HepG2 (cell line): ENCODE data around the gene PCDHGB2. TPM values are rescaled to one million over a fixed set of nuclear protein-coding genes. Genes with fewer than 3 reads are reported as not detected.
A peak's percentile ranks its signal among the peaks of the same experiment; 100 is the strongest.

Experiments used
- ATAC-seq: fragments of 200-7000 bp; cut with Tn5 transposase; 3 replicates; pipeline ENCODE4 v1.9.1; 2020; ENCODE audit warnings: mild to moderate bottlenecking, moderate library complexity
- BruUV-seq: library from RNA; stranded (reverse); fragments of 400-500 nt; replicated peaks from 2 replicates; lab custom pipeline; 2021; lab: Mats Ljungman, UMichigan
- CTCF ChIA-PET: fragments of 300-600 bp; formaldehyde crosslinking; extraction: SDS; loops from one replicate; lab custom pipeline; 2021; ENCODE audit warnings: low total read pairs, inconsistent platforms, low intra/inter-chr PET ratio; lab: Yijun Ruan, JAX
- POLR2A ChIA-PET: fragments of 350-600 bp; sonication (Branson Sonifier 250); formaldehyde crosslinking; loops from one replicate; lab custom pipeline; 2020; ENCODE audit warnings: antibody characterized with exemption, inconsistent platforms; lab: Yijun Ruan, JAX
- DNase-seq: peaks from one replicate; pipeline ENCODE4 v3.0.0-alpha.2; 2015; ENCODE audit warnings: low spot score
- FAIRE-seq: peaks from 3 replicates; lab custom pipeline; 2011; peaks lifted over from hg19 to GRCh38; lab: Jason Lieb, UNC
- H2AFZ ChIP-seq: one replicate; pipeline ENCODE4 v1.6.1; 2011; ENCODE audit warnings: low read length, inconsistent platforms
- H3K27ac ChIP-seq: fragments of 300-600 bp; 3 replicates; pipeline ENCODE4 v1.8.0; 2011; ENCODE audit warnings: mixed run types, mild to moderate bottlenecking, mixed read lengths, low read length, inconsistent platforms; ENCODE audit not compliant: insufficient read depth; ENCODE audit errors: extremely low read length
- H3K27me3 ChIP-seq, 2 experiments: fragments of 200-600 bp in 1 of 2; 2 replicates in 1 of 2; 3 replicates in 1 of 2; pipeline versions ENCODE4 v1.6.0 to v1.8.0; 2011; ENCODE audit warnings: low read length in 2 of 2, mild to moderate bottlenecking in 2 of 2, moderate library complexity in 2 of 2, inconsistent platforms in 1 of 2; ENCODE audit not compliant: insufficient read depth in 2 of 2, control insufficient read depth in 1 of 2
- H3K36me3 ChIP-seq, 2 experiments: fragments of 200-600 bp in 1 of 2; replicated peaks in 1 of 2; 2 replicates in 1 of 2; 3 replicates in 1 of 2; pipeline versions ENCODE4 v1.5.1 to v1.8.0; 2011; ENCODE audit warnings: low read length in 2 of 2, inconsistent platforms in 1 of 2; ENCODE audit not compliant: insufficient read depth in 2 of 2, control insufficient read depth in 1 of 2
- H3K4me1 ChIP-seq: 2 replicates; pipeline ENCODE4 v1.5.1; 2012; ENCODE audit warnings: low read length, inconsistent platforms; ENCODE audit not compliant: insufficient read depth
- H3K4me2 ChIP-seq: 2 replicates; pipeline ENCODE4 v1.6.0; 2011; ENCODE audit warnings: low read depth, low read length, inconsistent platforms
- H3K4me3 ChIP-seq, 3 experiments: fragments of 200-600 bp in 1 of 3; sonication (generic), shearing (Covaris generic) in 1 of 3; replicated peaks in 1 of 3; 2 replicates each; pipeline ENCODE4 v1.5.1; 2011 to 2016; ENCODE audit warnings: low read length in 3 of 3, inconsistent platforms in 2 of 3, low read depth in 2 of 3, mild to moderate bottlenecking in 2 of 3, control low read depth in 1 of 3, mixed read lengths in 1 of 3; ENCODE audit not compliant: insufficient read depth in 1 of 3
- H3K79me2 ChIP-seq: one replicate; pipeline ENCODE4 v1.6.1; 2011; ENCODE audit warnings: low read length, inconsistent platforms; ENCODE audit not compliant: insufficient read depth
- H3K9ac ChIP-seq: 2 replicates; pipeline ENCODE4 v1.6.0; 2011; ENCODE audit warnings: mild to moderate bottlenecking, low read depth, low read length, inconsistent platforms; ENCODE audit not compliant: insufficient read depth
- H3K9me3 ChIP-seq: 2 replicates; pipeline ENCODE4 v1.5.1; 2012; ENCODE audit warnings: mild to moderate bottlenecking, low read length
- H4K20me1 ChIP-seq: 2 replicates; pipeline ENCODE4 v1.6.0; 2011; ENCODE audit warnings: inconsistent platforms, mild to moderate bottlenecking, low read length, moderate library complexity; ENCODE audit not compliant: insufficient read depth
- DNMT1 ChIP-seq: sonication (generic); formaldehyde crosslinking; IDR thresholded peaks from 2 replicates; pipeline ENCODE4 v1.5.1; 2020; ENCODE audit warnings: mild to moderate bottlenecking, missing genetic modification reagents
- EP300 ChIP-seq, 3 experiments: sonication (generic) in 1 of 3; formaldehyde crosslinking in 1 of 3; IDR thresholded peaks; 2 replicates each; pipeline versions ENCODE4 v1.5.1 to v1.6.1; 2011 to 2020; ENCODE audit warnings: low read depth in 2 of 3, low read length in 2 of 3, borderline replicate concordance in 1 of 3, improper control_type of control experiment in 1 of 3, mild to moderate bottlenecking in 1 of 3, missing genetic modification reagents in 1 of 3, moderate library complexity in 1 of 3
- ZNF274 ChIP-seq: sonication (generic); formaldehyde crosslinking; IDR thresholded peaks from 2 replicates; pipeline ENCODE4 v1.5.1; 2020; ENCODE audit warnings: mild to moderate bottlenecking, missing genetic modification reagents
- WGBS: methylation state at CpG from one replicate; pipeline ENCODE4 v1.1.6; 2017; ENCODE audit warnings: low lambda C conversion rate; 5-methylcytosine and 5-hydroxymethylcytosine counted together
- in situ Hi-C: cut with HindIII; loops from 2 replicates; pipeline ENCODE4 v1.10.0; 2017; ENCODE audit warnings: low pct_unique_long_range_greater_than_20kb; ENCODE audit not compliant: extremely low pct_ligation_motif_present
- intact Hi-C: fragments of 100-400 bp; cut with micrococcal nuclease; formaldehyde crosslinking; loops from one replicate; pipeline ENCODE4 v1.10.0; 2022; ENCODE audit not compliant: unreplicated experiment
- polyA plus RNA-seq, 8 experiments: library from polyadenylated mRNA; depleted of rRNA in 3 of 8; stranded (reverse) in 7 of 8; unstranded in 1 of 8; fragments of >200 nt; fragmentation: Illumina TruSeq in 4 of 8; extraction: Trizol in 4 of 8; gene quantifications; 2 replicates each; pipeline versions ENCODE4 v1.2.1 to v1.2.3, GENCODE V29; 2011 to 2016; ENCODE audit warnings: low read depth in 4 of 8, missing spikeins in 1 of 8, mixed read lengths in 1 of 8; ENCODE audit not compliant: insufficient read depth in 1 of 8
- total RNA-seq, 5 experiments: library from RNA; depleted of rRNA; stranded (reverse); fragments of >200 nt; fragmentation: Illumina TruSeq; extraction: Trizol; gene quantifications; 2 replicates each; pipeline ENCODE4 v1.2.3, GENCODE V29; 2016; ENCODE audit warnings: low read depth in 1 of 5
- TF ChIP-seq, protein P1 (sequence below): sonication (generic); formaldehyde crosslinking; IDR thresholded peaks from 2 replicates; pipeline ENCODE4 v1.5.0; 2020; ENCODE audit warnings: mild to moderate bottlenecking, missing genetic modification reagents
- TF ChIP-seq, protein P2 (sequence below): sonication (generic); formaldehyde crosslinking; IDR thresholded peaks from 2 replicates; pipeline ENCODE4 v1.4.0; 2020; ENCODE audit warnings: missing genetic modification reagents
- TF ChIP-seq, protein P3 (sequence below): sonication (generic); formaldehyde crosslinking; IDR thresholded peaks from 2 replicates; pipeline ENCODE4 v1.4.0; 2020; ENCODE audit warnings: missing genetic modification reagents

The PCDHGB2 gene
- total and polyA plus RNA-seq, 2 of the 13 experiments (the other 11 are each of a cell fraction or from before 2014, with no cell fraction given): 0.64 to 0.82 TPM

DNA sequence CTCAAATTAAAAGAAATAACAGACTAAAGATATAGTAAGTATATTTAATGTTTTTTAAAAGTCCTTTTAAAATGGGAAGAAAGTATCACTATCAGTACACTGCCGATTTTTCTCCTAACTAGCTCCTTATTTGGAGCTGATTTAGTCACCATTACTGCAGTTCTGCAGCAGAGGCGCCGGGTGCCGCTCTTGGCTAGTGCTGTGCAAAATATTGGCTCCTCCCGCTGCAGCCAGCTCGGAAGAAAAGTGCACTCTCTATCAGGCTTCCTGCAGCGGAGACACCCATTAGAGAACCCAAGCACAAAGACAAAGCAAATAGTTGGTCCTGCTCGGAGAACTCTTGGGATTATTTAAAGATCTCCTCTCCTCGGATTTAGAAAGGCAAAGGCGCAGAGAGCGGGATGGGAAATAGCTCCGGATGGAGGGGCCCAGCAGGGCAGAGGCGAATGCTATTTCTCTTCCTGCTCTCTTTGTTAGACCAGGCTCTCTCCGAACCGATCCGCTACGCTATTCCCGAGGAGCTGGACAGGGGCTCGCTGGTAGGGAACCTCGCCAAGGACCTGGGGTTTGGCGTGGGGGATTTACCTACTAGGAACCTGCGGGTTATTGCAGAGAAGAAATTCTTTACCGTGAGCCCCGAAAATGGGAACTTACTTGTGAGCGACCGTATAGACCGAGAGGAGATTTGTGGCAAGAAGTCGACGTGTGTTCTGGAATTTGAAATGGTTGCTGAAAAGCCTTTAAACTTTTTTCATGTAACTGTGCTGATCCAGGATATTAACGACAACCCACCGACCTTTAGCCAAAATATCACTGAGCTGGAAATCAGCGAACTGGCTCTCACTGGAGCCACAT, 10.4 kb downstream of the PCDHGB2 start, which contains the start of gene PCDHGB3 (continued):
- TF ChIP-seq, protein P1, sequence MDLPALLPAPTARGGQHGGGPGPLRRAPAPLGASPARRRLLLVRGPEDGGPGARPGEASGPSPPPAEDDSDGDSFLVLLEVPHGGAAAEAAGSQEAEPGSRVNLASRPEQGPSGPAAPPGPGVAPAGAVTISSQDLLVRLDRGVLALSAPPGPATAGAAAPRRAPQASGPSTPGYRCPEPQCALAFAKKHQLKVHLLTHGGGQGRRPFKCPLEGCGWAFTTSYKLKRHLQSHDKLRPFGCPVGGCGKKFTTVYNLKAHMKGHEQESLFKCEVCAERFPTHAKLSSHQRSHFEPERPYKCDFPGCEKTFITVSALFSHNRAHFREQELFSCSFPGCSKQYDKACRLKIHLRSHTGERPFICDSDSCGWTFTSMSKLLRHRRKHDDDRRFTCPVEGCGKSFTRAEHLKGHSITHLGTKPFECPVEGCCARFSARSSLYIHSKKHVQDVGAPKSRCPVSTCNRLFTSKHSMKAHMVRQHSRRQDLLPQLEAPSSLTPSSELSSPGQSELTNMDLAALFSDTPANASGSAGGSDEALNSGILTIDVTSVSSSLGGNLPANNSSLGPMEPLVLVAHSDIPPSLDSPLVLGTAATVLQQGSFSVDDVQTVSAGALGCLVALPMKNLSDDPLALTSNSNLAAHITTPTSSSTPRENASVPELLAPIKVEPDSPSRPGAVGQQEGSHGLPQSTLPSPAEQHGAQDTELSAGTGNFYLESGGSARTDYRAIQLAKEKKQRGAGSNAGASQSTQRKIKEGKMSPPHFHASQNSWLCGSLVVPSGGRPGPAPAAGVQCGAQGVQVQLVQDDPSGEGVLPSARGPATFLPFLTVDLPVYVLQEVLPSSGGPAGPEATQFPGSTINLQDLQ (CRISPR knock-in tag): no peak
- TF ChIP-seq ZNF274 (CRISPR knock-in tag) (no peak), EP300 (IDR thresholded peaks at IDR 0.05; ENCODE audit: low read depth in 2 of 2, low read length in 2 of 2) (no peak), EP300 (CRISPR knock-in tag; IDR thresholded peaks at IDR 0.05; ENCODE audit: borderline replicate concordance) (no peak)
- TF ChIP-seq, protein P2, sequence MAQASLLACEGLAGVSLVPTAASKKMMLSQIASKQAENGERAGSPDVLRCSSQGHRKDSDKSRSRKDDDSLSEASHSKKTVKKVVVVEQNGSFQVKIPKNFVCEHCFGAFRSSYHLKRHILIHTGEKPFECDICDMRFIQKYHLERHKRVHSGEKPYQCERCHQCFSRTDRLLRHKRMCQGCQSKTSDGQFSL (CRISPR knock-in tag): no peak

DNA sequence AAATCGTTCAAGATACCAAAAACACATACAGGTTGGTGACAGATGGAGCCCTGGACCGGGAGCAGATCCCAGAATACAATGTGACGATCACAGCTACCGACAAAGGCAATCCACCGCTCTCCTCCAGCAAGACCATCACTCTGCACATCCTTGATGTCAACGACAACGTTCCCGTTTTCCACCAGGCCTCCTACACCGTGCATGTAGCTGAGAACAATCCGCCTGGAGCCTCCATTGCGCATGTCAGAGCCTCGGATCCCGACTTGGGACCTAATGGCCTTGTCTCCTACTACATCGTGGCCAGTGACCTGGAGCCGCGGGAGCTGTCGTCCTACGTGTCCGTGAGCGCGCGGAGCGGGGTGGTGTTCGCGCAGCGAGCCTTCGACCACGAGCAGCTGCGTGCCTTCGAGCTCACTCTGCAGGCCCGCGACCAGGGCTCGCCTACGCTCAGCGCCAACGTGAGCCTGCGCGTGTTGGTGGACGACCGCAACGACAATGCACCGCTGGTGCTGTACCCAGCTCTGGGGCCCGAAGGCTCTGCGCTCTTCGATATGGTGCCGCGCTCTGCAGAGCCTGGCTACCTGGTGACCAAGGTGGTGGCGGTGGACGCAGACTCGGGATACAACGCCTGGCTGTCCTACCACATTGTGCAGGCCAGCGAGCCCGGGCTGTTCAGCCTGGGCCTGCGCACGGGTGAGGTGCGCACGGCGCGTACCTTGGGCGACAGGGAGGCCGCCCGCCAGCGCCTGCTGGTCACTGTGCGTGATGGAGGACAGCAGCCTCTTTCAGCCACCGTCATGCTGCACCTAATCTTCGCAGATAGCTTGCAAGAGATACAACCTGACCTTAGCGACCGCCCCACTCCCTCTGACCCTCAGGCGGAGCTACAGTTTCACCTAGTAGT, 12.0 kb downstream of the PCDHGB2 start:
- Histone ChIP-seq H3K36me3 (no peaks in the 10 kb centered on the region), H3K4me2 (no peak overlapping the region), H2AFZ (no peak overlapping the region), H3K4me3 (no peak overlapping the region), H4K20me1 (no peaks in the 10 kb centered on the region), H3K9ac (no peak overlapping the region), H3K4me1 (no peaks in the 10 kb centered on the region), H3K79me2 (no peaks in the 10 kb centered on the region), H3K9me3 (peaks cover 53% of the 10 kb centered on the region), H3K27me3 (no peaks in the 10 kb centered on the region), H3K27ac (no peak overlapping the region)
- ATAC-seq (no peak), FAIRE-seq (no peak), DNase-seq (no peak)
- in situ Hi-C loops (no loop called here), intact Hi-C loops (no loop called here)
- WGBS: 73% methylated on average over 40 of the region's 69 CpGs
- BruUV-seq: no TSS peak
- ChIA-PET POLR2A (no interaction called here), CTCF (no interaction called here)
- TF ChIP-seq DNMT1 (CRISPR knock-in tag): 0 out of 2 replicates have a peak, but pooled peaks have one; percentile 57
- TF ChIP-seq, protein P3, sequence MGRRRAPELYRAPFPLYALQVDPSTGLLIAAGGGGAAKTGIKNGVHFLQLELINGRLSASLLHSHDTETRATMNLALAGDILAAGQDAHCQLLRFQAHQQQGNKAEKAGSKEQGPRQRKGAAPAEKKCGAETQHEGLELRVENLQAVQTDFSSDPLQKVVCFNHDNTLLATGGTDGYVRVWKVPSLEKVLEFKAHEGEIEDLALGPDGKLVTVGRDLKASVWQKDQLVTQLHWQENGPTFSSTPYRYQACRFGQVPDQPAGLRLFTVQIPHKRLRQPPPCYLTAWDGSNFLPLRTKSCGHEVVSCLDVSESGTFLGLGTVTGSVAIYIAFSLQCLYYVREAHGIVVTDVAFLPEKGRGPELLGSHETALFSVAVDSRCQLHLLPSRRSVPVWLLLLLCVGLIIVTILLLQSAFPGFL (CRISPR knock-in tag): no peak
